Thoracic aorta (tissue), 2 donors: ENCODE results near the gene CR1. TPM values are rescaled to one million over a fixed set of nuclear protein-coding genes. Genes with fewer than 3 reads are reported as not detected.
A peak's percentile ranks its signal among the peaks of the same experiment; 100 is the strongest.
"Not testable (repeated sequence)": the region's sequence is repeated elsewhere in the genome, so short reads cannot be mapped to it uniquely, and the experiment has no call there.

Experiments
- ATAC-seq: fragments of 150-250 bp; one replicate; pipeline ENCODE4 v1.8.0; 2017; ENCODE audit warnings: low read depth; ENCODE audit not compliant: insufficient number of reproducible peaks, low FRiP score
- DNase-seq: peaks from one replicate; pipeline ENCODE4 v3.0.0-alpha.2; 2020; ENCODE audit warnings: low spot score
- H3K27ac ChIP-seq, 2 donors: fragments of 200-600 bp; sonication (generic); 1 replicate in 1 of 2; 2 replicates in 1 of 2; pipeline ENCODE4 v1.5.1; 2016; ENCODE audit warnings: mild to moderate bottlenecking in 2 of 2, moderate library complexity in 2 of 2
- H3K27me3 ChIP-seq: fragments of 200-600 bp; sonication (generic); replicated peaks from 2 replicates; pipeline ENCODE4 v1.6.0; 2016; ENCODE audit warnings: mild to moderate bottlenecking; ENCODE audit not compliant: insufficient read depth
- H3K36me3 ChIP-seq: fragments of 200-600 bp; sonication (generic); one replicate; pipeline ENCODE4 v1.5.1; 2016
- H3K4me1 ChIP-seq, 2 donors: fragments of 200-600 bp; sonication (generic); 1 replicate in 1 of 2; 2 replicates in 1 of 2; pipeline versions ENCODE4 v1.5.1 to v1.6.0; 2016; ENCODE audit warnings: low read depth in 2 of 2, mild to moderate bottlenecking in 1 of 2; ENCODE audit not compliant: control insufficient read depth in 1 of 2
- H3K4me3 ChIP-seq: fragments of 200-600 bp; sonication (generic); 2 replicates; pipeline ENCODE4 v1.5.1; 2016; ENCODE audit warnings: mild to moderate bottlenecking
- H3K9me3 ChIP-seq: fragments of 200-600 bp; sonication (generic); 2 replicates; pipeline ENCODE4 v1.5.1; 2016
- CTCF ChIP-seq: fragments of 200-600 bp; sonication (generic); IDR thresholded peaks from one replicate; pipeline ENCODE4 v1.5.1; 2019; ENCODE audit warnings: antibody characterized with exemption
- total RNA-seq, 2 donors: library from RNA; depleted of rRNA; stranded (reverse); fragments of >200 nt; gene quantifications; one replicate each; pipeline versions ENCODE4 v1.1.0 to v1.2.3, GENCODE V29; 2016

CR1 gene
- total RNA-seq, 2 donors from 2014 or later = 5.0 to 17.4 TPM

- Histone ChIP-seq H3K9me3 (no peaks in the 10 kb centered on the region), H3K36me3 (no peaks in the 10 kb centered on the region), H3K4me1 (no peaks in the 10 kb centered on the region), H3K27ac (no peak overlapping the region), H3K4me3 (no peak overlapping the region), H3K27me3 (no peaks in the 10 kb centered on the region)
- TF ChIP-seq CTCF = peak; percentile 14
- no peak for ATAC-seq
- no peak for DNase-seq
Measured at GRCh38 chr1:207579436-207579799, 83.5 kb downstream of the CR1 start.

DNA sequence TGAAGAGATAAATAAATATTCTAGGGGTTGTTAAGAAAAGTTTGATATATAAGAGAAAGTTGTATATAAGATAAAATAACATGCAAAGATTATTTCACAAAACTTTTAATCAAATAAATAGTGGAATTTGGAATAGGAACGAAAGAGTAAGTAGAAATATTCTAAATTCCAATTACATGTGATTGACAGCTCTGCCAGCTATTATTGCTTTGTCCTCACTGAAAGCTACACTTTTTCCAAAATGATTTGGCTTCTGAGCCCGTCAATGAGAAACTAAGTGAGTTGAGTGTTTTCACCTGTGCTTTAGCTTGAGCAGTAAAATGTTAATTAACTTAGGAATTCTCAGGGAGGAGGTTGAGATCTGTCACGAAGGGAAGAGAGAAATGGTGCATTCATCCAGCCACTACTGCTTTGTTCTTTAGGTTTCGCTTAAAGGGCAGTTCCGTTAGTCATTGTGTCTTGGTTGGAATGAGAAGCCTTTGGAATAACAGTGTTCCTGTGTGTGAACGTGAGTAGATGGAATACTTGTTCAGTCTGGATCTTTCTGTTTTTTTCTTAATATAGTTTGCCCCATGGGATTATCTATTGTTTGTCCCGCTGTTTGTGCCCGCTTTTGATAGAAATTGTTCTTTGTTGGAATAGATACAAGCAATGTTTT lies 85.7 kb downstream of the CR1 start:
- Histone ChIP-seq H3K9me3 (no peaks in the 10 kb centered on the region), H3K4me1 (no peaks in the 10 kb centered on the region), H3K36me3 (no peaks in the 10 kb centered on the region), H3K4me3 (no peak overlapping the region), H3K27me3 (no peaks in the 10 kb centered on the region), H3K27ac (no peak overlapping the region)
- DNase-seq (no peak), ATAC-seq (no peak)
- TF ChIP-seq CTCF = no peak

- H3K27me3 ChIP-seq, H3K36me3 ChIP-seq, DNase-seq, ATAC-seq, H3K4me3 ChIP-seq, H3K27ac ChIP-seq, H3K4me1 ChIP-seq, H3K9me3 ChIP-seq: not testable (repeated sequence)
Measured at GRCh38 chr1:207589506-207589905, 93.5 kb downstream of the CR1 start.

- DNase-seq, H3K27me3 ChIP-seq, H3K4me3 ChIP-seq, H3K4me1 ChIP-seq, H3K9me3 ChIP-seq, H3K27ac ChIP-seq, H3K36me3 ChIP-seq, ATAC-seq: not testable (repeated sequence)
Measured at GRCh38 chr1:207591205-207591604, 95.2 kb downstream of the CR1 start.

DNA sequence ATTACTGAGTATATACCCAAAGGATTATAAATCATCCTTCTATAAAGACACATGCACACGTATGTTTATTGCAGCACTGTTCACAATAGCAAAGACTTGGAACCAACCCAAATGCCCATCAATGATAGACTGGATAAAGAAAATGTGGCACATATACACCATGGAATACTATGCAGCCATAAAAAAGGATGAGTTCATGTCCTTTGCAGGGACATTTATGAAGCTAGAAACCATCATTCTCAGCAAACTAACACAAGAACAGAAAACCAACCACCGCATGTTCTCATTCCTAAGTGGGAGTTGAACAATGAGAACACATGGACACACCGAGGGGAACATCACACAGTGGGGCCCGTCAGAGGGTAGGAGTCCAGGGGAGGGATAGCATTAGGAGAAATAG lies 98.1 kb downstream of the CR1 start:
- H3K4me3 ChIP-seq, DNase-seq, ATAC-seq, H3K4me1 ChIP-seq, H3K27me3 ChIP-seq, H3K9me3 ChIP-seq, H3K27ac ChIP-seq, H3K36me3 ChIP-seq: not testable (repeated sequence)

DNA sequence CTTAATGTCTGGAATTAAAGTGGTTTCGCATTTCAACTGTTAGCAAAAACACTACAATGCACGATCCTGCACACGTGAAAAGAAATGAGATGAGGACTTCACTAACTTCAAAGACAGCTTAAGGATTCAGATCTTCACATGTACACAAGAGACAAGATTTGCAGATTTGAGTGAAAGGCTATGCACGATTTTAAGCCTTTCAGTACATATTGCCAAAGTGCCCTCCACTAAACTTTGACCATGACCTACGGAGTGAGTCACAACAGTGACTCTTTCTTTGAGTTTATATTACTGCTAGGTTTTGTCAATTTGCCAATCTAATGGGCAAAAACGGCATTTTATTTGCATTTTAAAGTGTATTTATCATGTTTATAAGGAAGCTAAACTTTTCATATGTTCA lies 107.8 kb downstream of the CR1 start:
- Histone ChIP-seq H3K27ac (no peak overlapping the region), H3K36me3 (no peaks in the 10 kb centered on the region), H3K4me1 (no peaks in the 10 kb centered on the region), H3K4me3 (no peak overlapping the region), H3K9me3 (no peaks in the 10 kb centered on the region), H3K27me3 (no peaks in the 10 kb centered on the region)
- no peak for TF ChIP-seq CTCF
- DNase-seq (no peak), ATAC-seq (no peak)
